Tracheal epithelial cell (primary cell): ENCODE data around the gene XPO5. TPM values are rescaled to one million over a fixed set of nuclear protein-coding genes. Genes with fewer than 3 reads are reported as not detected.

Experiments
- total RNA-seq: library from RNA; depleted of rRNA; stranded (reverse); fragments of >200 nt; gene quantifications from 2 replicates; pipeline ENCODE4 v1.2.1, GENCODE V29; 2014

XPO5 gene
- 37.1 and 43.1 TPM in 2 replicates for total RNA-seq

DNA sequence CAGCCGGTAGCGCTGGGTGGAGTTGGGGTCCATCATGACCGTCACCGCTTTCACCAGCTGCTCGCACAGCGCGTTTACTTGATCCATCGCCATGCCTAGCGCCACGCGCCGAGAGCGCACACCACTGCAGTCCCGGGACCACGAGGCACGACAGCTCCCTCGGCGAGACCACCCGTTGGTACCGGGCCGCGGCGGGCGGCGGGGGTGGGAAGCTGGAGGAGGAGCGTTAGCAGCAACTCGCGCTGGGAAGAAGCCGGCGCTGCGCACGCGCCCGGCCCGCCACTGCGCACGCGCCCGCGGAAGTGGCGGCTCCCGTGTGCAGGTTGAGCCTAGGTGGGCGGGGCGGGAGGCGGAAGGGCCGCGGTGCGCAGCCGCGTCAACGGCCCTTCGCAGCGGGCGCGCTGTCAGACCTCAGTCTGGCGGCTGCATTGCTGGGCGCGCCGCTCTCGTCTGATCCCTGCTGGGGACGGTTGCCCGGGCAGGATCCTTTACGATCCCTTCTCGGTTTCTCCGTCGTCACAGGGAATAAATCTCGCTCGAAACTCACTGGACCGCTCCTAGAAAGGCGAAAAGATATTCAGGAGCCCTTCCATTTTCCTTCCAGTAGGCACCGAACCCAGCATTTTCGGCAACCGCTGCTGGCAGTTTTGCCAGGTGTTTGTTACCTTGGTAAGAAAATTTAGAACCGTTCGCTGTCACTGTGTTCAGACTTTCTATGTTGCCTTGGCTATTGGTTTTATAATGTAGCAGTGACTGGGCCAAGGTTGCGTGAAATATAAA, at the start of gene XPO5, which contains the start of gene POLH:
TSS of gene XPO5 (minus strand) at position 267 of the 780 bp plus-strand sequence. CDS start at position 93, 174 bp downstream.
TSS of gene POLH (plus strand) at position 414 of the 780 bp plus-strand sequence. CDS start 6,135 bp downstream, outside the sequence.

GRCh38 chr6:43516697-43517504, 58.9 kb downstream of the XPO5 start, which contains the start of the genes POLR1C and YIPF3:
TSS of gene POLR1C (plus strand) at chr6:43517089. CDS start at chr6:43517110, 21 bp downstream.
TSS of gene YIPF3 (minus strand) at chr6:43516926. CDS start at chr6:43516807, 119 bp downstream.

DNA sequence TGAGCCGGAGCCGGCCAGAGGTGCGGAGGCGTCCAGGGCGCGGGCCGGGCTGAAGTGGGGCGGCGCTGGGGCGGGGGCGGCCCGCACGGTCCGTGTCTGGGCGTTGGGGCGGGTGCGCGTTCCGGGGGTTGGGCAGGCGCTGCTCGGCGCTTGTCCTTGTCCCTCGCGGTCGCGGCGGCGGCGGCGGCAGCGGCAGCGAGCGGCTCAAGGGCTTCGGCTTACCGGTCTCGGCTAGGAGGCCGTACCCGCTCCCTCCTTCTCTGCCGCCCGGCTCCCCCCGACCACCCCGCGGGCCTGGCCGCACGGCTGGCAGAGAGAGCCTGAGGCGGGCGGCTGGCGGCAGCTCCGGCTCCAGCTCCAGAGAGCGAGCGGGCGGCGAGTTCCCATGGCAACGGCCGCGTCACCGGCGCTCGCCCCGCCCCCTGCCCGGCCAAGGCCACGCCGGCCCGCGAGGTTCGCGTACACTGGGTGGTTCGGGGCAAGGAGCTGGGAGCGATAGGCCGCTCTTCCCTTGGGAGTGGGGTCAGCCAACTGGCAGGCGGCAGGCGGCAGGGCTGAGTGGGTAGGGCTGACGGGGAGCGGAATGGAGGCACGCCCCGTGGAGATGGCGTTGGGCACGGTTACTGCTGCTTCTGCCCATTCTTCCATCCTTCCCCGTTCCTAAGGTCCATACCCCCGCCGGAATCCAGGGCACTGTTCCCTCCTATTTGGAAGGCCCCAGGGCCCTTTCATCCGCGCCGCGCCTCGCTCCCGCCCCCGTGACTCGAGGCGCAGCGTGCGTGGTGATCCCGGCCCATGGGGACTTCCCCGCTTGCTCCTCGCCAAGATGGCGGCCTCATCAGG, 65.6 kb downstream of the XPO5 start, which contains the start of gene LRRC73:
TSS of gene LRRC73 (minus strand) at position 363 of the 843 bp plus-strand sequence. CDS start 561 bp downstream, outside the sequence.

GRCh38 chr6:43477235-43478007, 98.4 kb downstream of the XPO5 start, which contains the start of gene TJAP1:
TSS of gene TJAP1 (plus strand) at chr6:43477570. CDS start at chr6:43499002, 21,432 bp downstream.

Other genes with a start within 250 kb of the XPO5 start
- 3.0 and 3.1 TPM in 2 replicates for gene ZNF318, start 206.4 kb downstream of the XPO5 start, total RNA-seq
- gene ABCC10, start 148.5 kb downstream of the XPO5 start, total RNA-seq: 11.3 and 15.6 TPM in 2 replicates
- 3.1 and 5.3 TPM in 2 replicates for gene DLK2, start 120.5 kb downstream of the XPO5 start, total RNA-seq
- gene TJAP1, start 98.5 kb downstream of the XPO5 start, total RNA-seq: 4.6 and 4.9 TPM in 2 replicates
- under 0.01 and 0.24 TPM in 2 replicates for gene LRRC73, start 65.7 kb downstream of the XPO5 start, total RNA-seq
- 40.9 and 52.3 TPM in 2 replicates for gene YIPF3, start 59.1 kb downstream of the XPO5 start, total RNA-seq
- gene POLR1C, start 58.9 kb downstream of the XPO5 start, total RNA-seq: 31.6 and 33.5 TPM in 2 replicates
- 23.4 and 34.1 TPM in 2 replicates for gene POLH, start 147 bp upstream of the XPO5 start, total RNA-seq
- 77.8 and 113 TPM in 2 replicates for gene GTPBP2, start 53.2 kb upstream of the XPO5 start, total RNA-seq
- gene MAD2L1BP, start 59.8 kb upstream of the XPO5 start, total RNA-seq: 40.7 and 63.7 TPM in 2 replicates
- gene RSPH9, start 69.0 kb upstream of the XPO5 start, total RNA-seq: 0.21 and 0.24 TPM in 2 replicates
- gene MRPS18A, start 111.8 kb upstream of the XPO5 start, total RNA-seq: 54.8 and 65.5 TPM in 2 replicates
- gene VEGFA, start 194.2 kb upstream of the XPO5 start, total RNA-seq: 209 and 258 TPM in 2 replicates